ENCODE results near the gene GNB4.

DNA sequence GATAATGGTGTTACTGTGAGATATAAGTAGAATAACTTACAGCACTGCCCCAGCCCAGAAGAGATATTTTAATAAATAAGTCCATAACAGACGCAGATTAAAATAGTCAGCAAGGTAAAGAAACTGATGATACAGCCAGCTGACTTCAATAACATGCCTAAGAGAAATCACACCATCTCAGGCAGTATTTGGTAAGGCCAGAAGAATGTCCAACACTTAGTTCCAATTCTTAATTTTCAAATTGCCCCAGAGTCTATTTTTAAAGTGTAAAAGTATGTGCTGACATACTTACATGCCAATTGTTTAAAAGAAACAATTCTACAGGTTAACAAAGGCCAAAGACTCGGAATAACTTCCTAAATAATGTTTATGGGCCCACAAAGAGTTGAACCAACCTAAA, 1.6 kb downstream of the GNB4 start:
- TF ChIP-seq, protein P1, sequence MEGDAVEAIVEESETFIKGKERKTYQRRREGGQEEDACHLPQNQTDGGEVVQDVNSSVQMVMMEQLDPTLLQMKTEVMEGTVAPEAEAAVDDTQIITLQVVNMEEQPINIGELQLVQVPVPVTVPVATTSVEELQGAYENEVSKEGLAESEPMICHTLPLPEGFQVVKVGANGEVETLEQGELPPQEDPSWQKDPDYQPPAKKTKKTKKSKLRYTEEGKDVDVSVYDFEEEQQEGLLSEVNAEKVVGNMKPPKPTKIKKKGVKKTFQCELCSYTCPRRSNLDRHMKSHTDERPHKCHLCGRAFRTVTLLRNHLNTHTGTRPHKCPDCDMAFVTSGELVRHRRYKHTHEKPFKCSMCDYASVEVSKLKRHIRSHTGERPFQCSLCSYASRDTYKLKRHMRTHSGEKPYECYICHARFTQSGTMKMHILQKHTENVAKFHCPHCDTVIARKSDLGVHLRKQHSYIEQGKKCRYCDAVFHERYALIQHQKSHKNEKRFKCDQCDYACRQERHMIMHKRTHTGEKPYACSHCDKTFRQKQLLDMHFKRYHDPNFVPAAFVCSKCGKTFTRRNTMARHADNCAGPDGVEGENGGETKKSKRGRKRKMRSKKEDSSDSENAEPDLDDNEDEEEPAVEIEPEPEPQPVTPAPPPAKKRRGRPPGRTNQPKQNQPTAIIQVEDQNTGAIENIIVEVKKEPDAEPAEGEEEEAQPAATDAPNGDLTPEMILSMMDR (conservative IDR thresholded peaks at IDR 0.05; ENCODE audit: low read depth, low read length): no peak
- no peak for TF ChIP-seq EZH2 (IDR thresholded peaks at IDR 0.05; ENCODE audit: borderline replicate concordance, low read depth, low read length, poor library complexity, severe bottlenecking)
